Tibial nerve (tissue), 4 donors: ENCODE data around the gene LSMEM2.

Experiments
- CTCF ChIP-seq, 5 experiments: fragments of 200-600 bp in 3 of 5; fragments of 450-650 bp in 2 of 5; sonication (generic) in 3 of 5; IDR thresholded peaks; one replicate each; pipeline ENCODE4 v1.5.1; 2016 to 2019; ENCODE audit warnings: antibody characterized with exemption in 5 of 5, mild to moderate bottlenecking in 3 of 5, moderate library complexity in 2 of 5
- EP300 ChIP-seq, 2 donors: sonication (generic); formaldehyde crosslinking; IDR thresholded peaks; one replicate each; pipeline ENCODE4 v1.6.1; 2017; ENCODE audit warnings: antibody characterized with exemption in 2 of 2, mild to moderate bottlenecking in 1 of 2
- POLR2A ChIP-seq, 2 donors: fragments of 450-650 bp; IDR thresholded peaks; one replicate each; pipeline ENCODE4 v1.6.1; 2017; ENCODE audit warnings: antibody characterized with exemption in 2 of 2, mild to moderate bottlenecking in 2 of 2, moderate library complexity in 2 of 2

DNA sequence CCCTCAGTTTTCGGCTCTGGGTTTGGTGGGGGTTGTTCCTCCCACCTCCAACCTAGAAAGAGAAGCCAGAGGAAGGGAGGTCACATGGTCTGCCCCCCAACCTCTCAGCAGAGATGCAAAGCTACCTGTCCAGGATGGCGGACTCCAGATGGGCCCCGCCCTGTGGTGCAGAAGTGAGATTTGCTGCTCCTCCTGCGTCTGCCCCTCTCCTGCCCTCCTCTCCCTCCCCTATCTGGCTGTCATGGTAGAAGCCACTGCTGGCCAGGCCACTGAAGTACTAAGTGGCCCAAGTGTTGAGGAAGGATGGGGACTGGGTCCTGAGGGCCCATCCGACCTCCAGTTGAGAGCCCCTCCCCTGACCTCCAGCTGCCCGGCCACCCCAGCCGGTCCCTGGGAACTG is 12.1 kb upstream of the LSMEM2 start:
- TF ChIP-seq CTCF (IDR thresholded peaks at IDR 0.05): peak in 1 of 5 experiments; percentile 17
- no peak for TF ChIP-seq POLR2A (IDR thresholded peaks at IDR 0.05)
- TF ChIP-seq EP300 (IDR thresholded peaks at IDR 0.05): no peak
